ENCODE results near the gene BCL6B.

BCL6B gene

DNA sequence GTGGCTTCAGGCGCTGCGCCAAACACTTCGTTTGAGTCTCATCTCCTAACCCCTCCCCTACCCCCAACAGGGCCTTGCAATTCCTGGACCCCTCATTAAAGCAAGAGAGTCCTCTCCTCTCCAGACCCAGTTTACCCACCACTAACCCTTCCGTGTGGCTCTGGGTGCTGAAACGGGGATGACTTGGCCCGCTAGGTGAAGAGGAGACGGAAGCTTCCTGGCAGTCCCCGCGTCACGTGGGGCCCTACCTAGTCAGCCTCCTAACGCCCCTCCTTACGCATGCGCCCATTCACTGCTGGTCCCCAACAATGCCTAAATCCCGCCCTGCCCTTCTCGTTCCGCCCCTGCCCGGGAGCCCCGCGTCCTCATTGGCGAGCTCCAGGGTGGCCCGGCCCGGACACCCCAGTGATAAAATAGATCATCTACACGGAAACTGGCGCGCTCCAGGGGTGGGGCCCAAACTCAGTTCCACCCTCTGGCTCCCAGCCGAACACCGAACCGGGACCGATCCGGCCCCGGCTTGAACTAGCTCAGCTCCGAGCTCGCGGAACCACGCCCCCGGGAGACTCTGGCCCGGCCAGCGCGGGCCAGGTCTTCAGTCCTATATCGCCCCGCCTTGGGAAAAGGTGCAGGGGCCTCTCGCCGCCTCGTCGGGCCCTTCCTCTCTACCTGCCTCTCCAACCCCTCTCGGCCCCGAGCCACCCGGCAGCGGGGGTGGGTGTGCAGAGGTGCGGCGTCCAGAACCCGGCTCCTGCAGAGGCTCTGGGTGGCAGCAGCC, 12.9 kb downstream of the BCL6B start, which contains the start of gene SLC16A13:
Gene SLC16A13, plus strand, starts transcription at position 425 of the 778 bp plus-strand sequence. CDS start 368 bp downstream, outside the sequence.
- Histone ChIP-seq H3K4me3 (ENCODE audit: insufficient read depth, low read length, poor library complexity, severe bottlenecking) (peak within 1 kb of the TSS; percentile 96), H3K4me2 (ENCODE audit: low read depth, low read length, poor library complexity, severe bottlenecking) (peak within 1 kb of the TSS; percentile 83), H2AFZ (ENCODE audit: low read depth, low read length, severe bottlenecking) (peak within 1 kb of the TSS; percentile 98)

DNA sequence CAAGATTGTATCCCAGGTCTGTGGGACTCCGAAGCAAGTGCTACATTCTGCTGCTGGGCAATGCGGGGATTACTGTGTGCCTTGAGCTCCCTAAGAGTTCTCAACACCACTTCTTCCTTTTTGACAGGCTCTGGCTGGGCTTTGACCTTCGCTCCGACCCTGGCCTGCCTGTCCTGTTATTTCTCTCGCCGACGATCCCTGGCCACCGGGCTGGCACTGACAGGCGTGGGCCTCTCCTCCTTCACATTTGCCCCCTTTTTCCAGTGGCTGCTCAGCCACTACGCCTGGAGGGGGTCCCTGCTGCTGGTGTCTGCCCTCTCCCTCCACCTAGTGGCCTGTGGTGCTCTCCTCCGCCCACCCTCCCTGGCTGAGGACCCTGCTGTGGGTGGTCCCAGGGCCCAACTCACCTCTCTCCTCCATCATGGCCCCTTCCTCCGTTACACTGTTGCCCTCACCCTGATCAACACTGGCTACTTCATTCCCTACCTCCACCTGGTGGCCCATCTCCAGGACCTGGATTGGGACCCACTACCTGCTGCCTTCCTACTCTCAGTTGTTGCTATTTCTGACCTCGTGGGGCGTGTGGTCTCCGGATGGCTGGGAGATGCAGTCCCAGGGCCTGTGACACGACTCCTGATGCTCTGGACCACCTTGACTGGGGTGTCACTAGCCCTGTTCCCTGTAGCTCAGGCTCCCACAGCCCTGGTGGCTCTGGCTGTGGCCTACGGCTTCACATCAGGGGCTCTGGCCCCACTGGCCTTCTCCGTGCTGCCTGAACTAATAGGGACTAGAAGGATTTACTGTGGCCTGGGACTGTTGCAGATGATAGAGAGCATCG, 15.4 kb downstream of the BCL6B start:
- H4K20me1 ChIP-seq (ENCODE audit: low read depth, low read length) = no peaks in the 10 kb centered on the region
- H3K4me2 ChIP-seq (ENCODE audit: low read depth, low read length, poor library complexity, severe bottlenecking) = no peak overlapping the region
- H3K36me3 ChIP-seq (ENCODE audit: low read length) = no peaks in the 10 kb centered on the region
- no peaks in the 10 kb centered on the region for H3K79me2 ChIP-seq (ENCODE audit: insufficient read depth, low read length)
- no peak overlapping the region for H3K4me3 ChIP-seq (ENCODE audit: insufficient read depth, low read length, poor library complexity, severe bottlenecking)
- H3K9ac ChIP-seq (ENCODE audit: low read length) = no peak overlapping the region
- TF ChIP-seq CTCF (IDR thresholded peaks at IDR 0.05; ENCODE audit: insufficient read depth, low read length, poor library complexity, severe bottlenecking) (no peak), EZH2phosphoT487 (conservative IDR thresholded peaks at IDR 0.05; ENCODE audit: low read length) (no peak)
- no peaks in the 10 kb centered on the region for H3K9me2 ChIP-seq (replicated peaks; ENCODE audit: insufficient read depth, low read length)
- no peaks in the 10 kb centered on the region for H3K9me3 ChIP-seq (ENCODE audit: insufficient read depth, low read length)
- H3K27ac ChIP-seq (ENCODE audit: low read depth, low read length) = no peak overlapping the region
- H3F3A ChIP-seq (ENCODE audit: insufficient read depth) = no peaks in the 10 kb centered on the region; the same call in 1 of the 2 replicates
- H2AFZ ChIP-seq (ENCODE audit: low read depth, low read length, severe bottlenecking) = no peak overlapping the region
- H3K27me3 ChIP-seq (ENCODE audit: low read length) = no peaks in the 10 kb centered on the region

More for the DNA sequence above, 12.9 kb downstream of the BCL6B start, which contains the start of gene SLC16A13:
- TF ChIP-seq EZH2phosphoT487 (conservative IDR thresholded peaks at IDR 0.05; ENCODE audit: low read length) (no peak), CTCF (IDR thresholded peaks at IDR 0.05; ENCODE audit: insufficient read depth, low read length, poor library complexity, severe bottlenecking) (no peak)
- no peaks in the 10 kb centered on the region for H3K79me2 ChIP-seq (ENCODE audit: insufficient read depth, low read length)
- no peaks in the 10 kb centered on the region for H3K27me3 ChIP-seq (ENCODE audit: low read length)
- peak within 1 kb of the TSS; percentile 88 for H3K9ac ChIP-seq (ENCODE audit: low read length)
- H3K9me3 ChIP-seq (ENCODE audit: insufficient read depth, low read length) = no peaks in the 10 kb centered on the region
- no peaks in the 10 kb centered on the region; the same call in 1 of the 2 replicates for H3F3A ChIP-seq (ENCODE audit: insufficient read depth)
- no peaks in the 10 kb centered on the region for H3K9me2 ChIP-seq (replicated peaks; ENCODE audit: insufficient read depth, low read length)
- H3K36me3 ChIP-seq (ENCODE audit: low read length) = no peaks in the 10 kb centered on the region
- no peaks in the 10 kb centered on the region for H4K20me1 ChIP-seq (ENCODE audit: low read depth, low read length)
- H3K27ac ChIP-seq (ENCODE audit: low read depth, low read length) = peak within 1 kb of the TSS; percentile 61

DNA sequence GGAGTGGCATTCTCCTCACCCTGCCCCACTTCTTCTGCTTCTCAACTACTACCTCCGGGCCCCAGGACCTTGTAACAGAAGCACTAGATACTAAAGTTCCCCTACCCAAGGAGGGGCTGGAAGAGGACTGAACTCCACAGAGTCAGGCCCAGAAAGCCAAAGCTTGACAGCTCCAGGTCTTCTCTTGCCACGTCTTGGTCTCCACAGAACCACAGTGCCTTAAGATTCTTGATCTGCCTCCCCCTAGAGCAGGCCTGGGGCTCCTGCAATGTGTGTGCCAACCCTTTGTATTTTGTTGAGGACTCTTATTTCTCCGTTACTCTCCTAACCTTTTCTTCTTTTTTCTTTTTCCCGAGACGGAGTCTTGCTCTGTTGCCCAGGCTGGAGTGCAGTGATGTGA, 17.0 kb downstream of the BCL6B start:
- no peak overlapping the region for H2AFZ ChIP-seq (ENCODE audit: low read depth, low read length, severe bottlenecking)
- H3K79me2 ChIP-seq (ENCODE audit: insufficient read depth, low read length) = no peaks in the 10 kb centered on the region
- H3K4me3 ChIP-seq (ENCODE audit: insufficient read depth, low read length, poor library complexity, severe bottlenecking) = no peak overlapping the region
- H3K9me2 ChIP-seq (replicated peaks; ENCODE audit: insufficient read depth, low read length) = no peaks in the 10 kb centered on the region
- TF ChIP-seq EZH2phosphoT487 (conservative IDR thresholded peaks at IDR 0.05; ENCODE audit: low read length) = no peak
- TF ChIP-seq CTCF (IDR thresholded peaks at IDR 0.05; ENCODE audit: insufficient read depth, low read length, poor library complexity, severe bottlenecking) = no peak
- H3K27ac ChIP-seq (ENCODE audit: low read depth, low read length) = no peak overlapping the region
- no peak overlapping the region for H3K4me2 ChIP-seq (ENCODE audit: low read depth, low read length, poor library complexity, severe bottlenecking)
- no peaks in the 10 kb centered on the region for H3K27me3 ChIP-seq (ENCODE audit: low read length)
- no peaks in the 10 kb centered on the region for H3K9me3 ChIP-seq (ENCODE audit: insufficient read depth, low read length)
- no peak overlapping the region for H3K9ac ChIP-seq (ENCODE audit: low read length)
- no peaks in the 10 kb centered on the region for H3K36me3 ChIP-seq (ENCODE audit: low read length)
- no peaks in the 10 kb centered on the region for H4K20me1 ChIP-seq (ENCODE audit: low read depth, low read length)
- no peaks in the 10 kb centered on the region for H3F3A ChIP-seq (ENCODE audit: insufficient read depth)
